ENCODE measurements around the gene CASR. TPM values are rescaled to one million over a fixed set of nuclear protein-coding genes. Genes with fewer than 3 reads are reported as not detected.

The CASR gene
- total RNA-seq, 4 donors from 2014 or later = 0.39 TPM; not detected in 3

DNA sequence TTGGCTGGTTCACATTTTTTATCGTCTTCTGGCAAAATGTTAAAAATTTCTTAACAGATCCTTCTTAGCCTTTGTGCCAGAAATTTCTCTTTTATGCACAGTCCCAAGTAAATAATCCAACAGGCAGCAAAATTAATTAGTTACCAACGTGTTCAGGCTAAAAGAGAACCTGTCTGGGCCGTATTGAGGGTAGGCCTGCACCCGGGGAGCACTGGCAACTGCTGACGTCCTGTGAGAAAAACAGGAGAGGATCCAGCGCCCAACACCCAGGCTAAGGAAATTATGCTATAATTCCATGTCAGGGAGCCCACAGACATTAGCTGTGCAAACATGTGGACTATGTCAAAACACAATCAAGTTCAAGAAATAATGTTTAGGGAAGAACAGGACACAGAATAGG, 110.9 kb downstream of the CASR start:
- H3K27ac ChIP-seq = no peak overlapping the region
- no peak for DNase-seq (ENCODE audit: low spot score in 2 of 2)
- no peaks in the 10 kb centered on the region for H3K9me3 ChIP-seq
- 57 to 59% methylated on average over 6 of the region's 6 CpGs for WGBS, 2 donors
- H3K4me1 ChIP-seq = peaks cover 0 to 9% (median 0%) of the 10 kb centered on the region in 4 donors
- no peaks in the 10 kb centered on the region for H3K36me3 ChIP-seq
- H3K4me3 ChIP-seq = no peak overlapping the region
- TF ChIP-seq, protein P1, sequence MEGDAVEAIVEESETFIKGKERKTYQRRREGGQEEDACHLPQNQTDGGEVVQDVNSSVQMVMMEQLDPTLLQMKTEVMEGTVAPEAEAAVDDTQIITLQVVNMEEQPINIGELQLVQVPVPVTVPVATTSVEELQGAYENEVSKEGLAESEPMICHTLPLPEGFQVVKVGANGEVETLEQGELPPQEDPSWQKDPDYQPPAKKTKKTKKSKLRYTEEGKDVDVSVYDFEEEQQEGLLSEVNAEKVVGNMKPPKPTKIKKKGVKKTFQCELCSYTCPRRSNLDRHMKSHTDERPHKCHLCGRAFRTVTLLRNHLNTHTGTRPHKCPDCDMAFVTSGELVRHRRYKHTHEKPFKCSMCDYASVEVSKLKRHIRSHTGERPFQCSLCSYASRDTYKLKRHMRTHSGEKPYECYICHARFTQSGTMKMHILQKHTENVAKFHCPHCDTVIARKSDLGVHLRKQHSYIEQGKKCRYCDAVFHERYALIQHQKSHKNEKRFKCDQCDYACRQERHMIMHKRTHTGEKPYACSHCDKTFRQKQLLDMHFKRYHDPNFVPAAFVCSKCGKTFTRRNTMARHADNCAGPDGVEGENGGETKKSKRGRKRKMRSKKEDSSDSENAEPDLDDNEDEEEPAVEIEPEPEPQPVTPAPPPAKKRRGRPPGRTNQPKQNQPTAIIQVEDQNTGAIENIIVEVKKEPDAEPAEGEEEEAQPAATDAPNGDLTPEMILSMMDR (IDR thresholded peaks at IDR 0.05) = no peak
- TF ChIP-seq POLR2A (IDR thresholded peaks at IDR 0.05) = no peak
- no peak for TF ChIP-seq EP300 (IDR thresholded peaks at IDR 0.05)
- no peaks in the 10 kb centered on the region for H3K27me3 ChIP-seq

DNA sequence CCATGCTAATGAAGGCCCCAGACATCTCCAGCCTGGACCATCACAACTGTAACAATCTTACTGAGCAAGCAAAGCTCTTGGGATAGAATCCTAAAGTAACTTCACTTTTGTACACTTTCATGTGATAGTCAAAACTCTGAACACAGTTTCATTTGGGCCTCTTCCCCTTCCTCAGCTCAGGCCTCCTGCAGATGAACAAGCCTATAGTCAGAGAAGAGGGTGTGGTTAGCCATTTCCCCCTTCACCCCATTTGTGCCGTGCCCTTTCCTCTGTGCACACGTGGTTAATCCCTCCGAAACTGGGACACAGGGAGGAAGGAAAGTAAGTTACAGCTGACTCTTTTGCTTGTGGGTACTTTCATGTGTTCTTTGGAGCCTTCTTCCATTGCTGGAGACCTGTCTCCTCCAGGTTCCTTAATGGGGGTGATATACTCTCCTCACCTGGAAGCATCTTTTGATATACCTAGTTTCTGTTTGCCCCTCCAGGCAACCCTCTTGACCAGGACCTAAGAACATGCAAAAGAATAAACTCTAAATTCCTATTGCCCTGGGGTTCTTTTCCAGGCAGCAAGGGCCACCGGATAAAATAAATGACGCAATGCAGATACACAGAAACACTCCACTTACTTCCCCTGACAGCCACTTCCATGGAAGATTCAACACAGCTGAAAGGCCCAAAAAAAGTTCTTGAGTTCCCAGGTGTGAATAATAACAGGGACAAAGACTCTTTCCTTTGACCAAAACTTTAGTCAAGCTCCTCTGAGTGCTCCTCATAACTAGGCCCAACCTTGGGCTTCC, 112.0 kb downstream of the CASR start:
- H3K4me3 ChIP-seq = no peak overlapping the region
- DNase-seq (ENCODE audit: low spot score in 2 of 2) = no peak
- H3K4me1 ChIP-seq = peaks cover 0 to 9% (median 0%) of the 10 kb centered on the region in 4 donors
- no peaks in the 10 kb centered on the region for H3K27me3 ChIP-seq
- peaks cover 0 to 7% (median 0%) of the 10 kb centered on the region in 4 donors for H3K9me3 ChIP-seq
- WGBS, 2 donors = 74 to 76% methylated on average over 5 of the region's 5 CpGs
- no peak overlapping the region for H3K27ac ChIP-seq
- no peaks in the 10 kb centered on the region for H3K36me3 ChIP-seq
- TF ChIP-seq EP300 (IDR thresholded peaks at IDR 0.05) (no peak), POLR2A (IDR thresholded peaks at IDR 0.05) (no peak)
- TF ChIP-seq, protein P1 (IDR thresholded peaks at IDR 0.05) = no peak

DNA sequence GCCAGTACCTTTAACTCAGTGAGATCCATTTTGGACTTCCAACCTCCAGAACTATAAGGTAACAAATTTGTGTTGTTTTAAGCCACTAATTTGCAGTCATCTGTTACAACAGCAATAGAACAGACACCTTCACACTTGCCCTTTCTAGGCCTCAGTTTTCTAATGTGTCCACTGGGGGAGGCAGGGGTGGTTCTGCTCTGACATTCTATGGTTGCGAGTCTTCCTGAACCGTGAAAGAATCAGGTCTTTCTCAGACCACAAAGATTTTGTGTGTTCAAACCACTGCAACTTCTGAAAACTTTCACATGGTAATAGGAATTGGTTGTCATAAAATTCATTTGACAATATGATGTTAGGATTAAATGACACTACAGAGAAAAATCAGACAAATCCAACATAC, 114.8 kb downstream of the CASR start:
- H3K4me1 ChIP-seq = peaks cover 0 to 9% (median 0%) of the 10 kb centered on the region in 4 donors
- no peak for TF ChIP-seq POLR2A (IDR thresholded peaks at IDR 0.05)
- TF ChIP-seq, protein P1 (IDR thresholded peaks at IDR 0.05) = no peak
- no peak for TF ChIP-seq EP300 (IDR thresholded peaks at IDR 0.05)
- no peak overlapping the region for H3K27ac ChIP-seq
- no peak for DNase-seq (ENCODE audit: low spot score in 2 of 2)
- H3K4me3 ChIP-seq = no peak overlapping the region
- WGBS, 2 donors = 49 to 61% methylated on average over 2 of the region's 2 CpGs
- no peaks in the 10 kb centered on the region for H3K27me3 ChIP-seq
- H3K36me3 ChIP-seq = no peaks in the 10 kb centered on the region
- peaks cover 0 to 13% (median 0%) of the 10 kb centered on the region in 4 donors for H3K9me3 ChIP-seq

DNA sequence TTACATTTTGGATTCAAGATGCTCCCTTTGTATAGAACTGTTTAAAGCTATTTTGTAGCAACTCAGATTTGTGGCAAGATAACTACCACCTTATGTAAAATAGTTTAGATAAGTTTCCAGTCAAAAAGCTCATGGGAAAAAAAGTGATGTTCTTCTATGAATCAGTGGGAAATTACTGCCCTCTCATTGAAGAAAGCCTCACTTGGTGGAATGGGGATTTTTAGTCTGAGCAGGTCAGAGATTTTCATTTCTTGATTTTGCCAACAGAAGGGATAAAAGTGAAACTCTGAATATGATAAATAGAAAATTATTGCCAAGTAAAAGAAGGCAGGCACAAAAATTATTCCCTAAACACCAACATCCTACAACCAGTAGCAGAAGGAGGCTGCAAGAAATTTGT, 115.7 kb downstream of the CASR start:
- Histone ChIP-seq H3K4me3 (no peak overlapping the region), H3K9me3 (peaks cover 0 to 13% (median 0%) of the 10 kb centered on the region in 4 donors), H3K27me3 (no peaks in the 10 kb centered on the region), H3K36me3 (no peaks in the 10 kb centered on the region), H3K27ac (no peak overlapping the region), H3K4me1 (peaks cover 0 to 4% (median 0%) of the 10 kb centered on the region in 4 donors)
- no peak for DNase-seq (ENCODE audit: low spot score in 2 of 2)
- TF ChIP-seq EP300 (IDR thresholded peaks at IDR 0.05) = no peak
- TF ChIP-seq, protein P1 (IDR thresholded peaks at IDR 0.05) = no peak
- TF ChIP-seq POLR2A (IDR thresholded peaks at IDR 0.05) = no peak

DNA sequence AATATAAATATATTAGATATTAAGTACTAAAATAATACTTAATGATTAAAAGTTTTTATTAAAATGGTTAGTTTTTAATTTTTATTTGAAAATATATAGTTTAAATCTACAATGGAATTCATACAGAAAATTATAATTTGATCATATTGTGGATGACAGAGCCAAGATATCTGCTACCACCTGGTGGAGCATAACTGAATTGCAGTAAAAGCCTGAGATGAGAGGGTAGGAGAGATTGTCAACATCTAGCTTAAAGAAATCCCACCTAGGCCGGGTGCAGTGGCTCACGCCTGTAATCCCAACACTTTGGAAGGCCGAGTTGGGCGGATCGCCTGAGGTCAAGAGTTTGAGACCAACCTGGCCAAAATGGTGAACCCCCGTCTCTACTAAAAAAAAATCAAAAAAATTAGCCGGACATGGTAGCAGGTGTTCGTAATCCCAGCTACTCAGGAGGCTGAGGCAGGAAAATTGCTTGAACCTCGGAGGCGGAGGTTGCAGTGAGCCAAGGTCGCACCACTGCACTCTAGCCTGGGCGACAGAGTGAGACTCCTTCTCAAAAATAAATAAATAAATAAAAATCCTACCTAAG, 116.5 kb downstream of the CASR start:
- Histone ChIP-seq H3K27ac (no peak overlapping the region), H3K9me3 (peaks cover 0 to 13% (median 0%) of the 10 kb centered on the region in 4 donors), H3K4me3 (no peak overlapping the region), H3K36me3 (no peaks in the 10 kb centered on the region), H3K27me3 (no peaks in the 10 kb centered on the region), H3K4me1 (no peaks in the 10 kb centered on the region)
- TF ChIP-seq EP300 (IDR thresholded peaks at IDR 0.05) = no peak
- TF ChIP-seq, protein P1 (IDR thresholded peaks at IDR 0.05) = peak in 1 of 5 experiments; percentile 35
- WGBS, 2 donors = 83% methylated on average over 12 of the region's 12 CpGs
- DNase-seq (ENCODE audit: low spot score in 2 of 2) = peak in 1 of 2 donors; percentile 16

Measured in tibial nerve (tissue), 4 donors.